ENCODE data around the gene WRAP73. TPM values are rescaled to one million over a fixed set of nuclear protein-coding genes. Genes with fewer than 3 reads are reported as not detected.

The WRAP73 gene
- total RNA-seq, 4 donors from 2014 or later, result 12.5 to 20.6 (median 15.3) TPM

- TF ChIP-seq POLR2A (IDR thresholded peaks at IDR 0.05) (no peak), CTCF (IDR thresholded peaks at IDR 0.05) (no peak)
- 84% methylated on average over 24 of the region's 29 CpGs for WGBS, 2 donors
- H3K4me3 ChIP-seq (ENCODE audit: low read depth, poor library complexity, severe bottlenecking), result no peak overlapping the region
- DNase-seq (ENCODE audit: low spot score in 2 of 2), result no peak
- intact Hi-C loops (cut with DNase I; ENCODE audit: low total_unique reads), result no loop called here
Observed at GRCh38 chr1:3596663-3597598, 53.0 kb downstream of the WRAP73 start.

GRCh38 chr1:3595949-3596348 lies 54.0 kb downstream of the WRAP73 start:
- intact Hi-C loops (cut with DNase I; ENCODE audit: low total_unique reads), result no loop called here
- DNase-seq (ENCODE audit: low spot score in 2 of 2), result no peak
- TF ChIP-seq CTCF (IDR thresholded peaks at IDR 0.05) (no peak), POLR2A (IDR thresholded peaks at IDR 0.05) (no peak)
- no peak overlapping the region for H3K4me3 ChIP-seq (ENCODE audit: low read depth, poor library complexity, severe bottlenecking)
- WGBS, 2 donors, result 92 to 93% methylated on average over 4 to 7 of the region's 7 CpGs

GRCh38 chr1:3594706-3595377 lies 55.1 kb downstream of the WRAP73 start:
- no peak overlapping the region for H3K4me3 ChIP-seq (ENCODE audit: low read depth, poor library complexity, severe bottlenecking)
- WGBS, 2 donors, result 65 to 69% methylated on average over 26 of the region's 31 CpGs
- TF ChIP-seq POLR2A (IDR thresholded peaks at IDR 0.05), result no peak
- no peak for TF ChIP-seq CTCF (IDR thresholded peaks at IDR 0.05)
- no peak for DNase-seq (ENCODE audit: low spot score in 2 of 2)
- intact Hi-C loops (cut with DNase I; ENCODE audit: low total_unique reads), result no loop called here

- DNase-seq (ENCODE audit: low spot score in 2 of 2), result no peak
- no peak for TF ChIP-seq POLR2A (IDR thresholded peaks at IDR 0.05)
- TF ChIP-seq CTCF (IDR thresholded peaks at IDR 0.05), result no peak
- 76 to 90% methylated on average over 8 to 10 of the region's 10 CpGs for WGBS, 2 donors
- H3K4me3 ChIP-seq (ENCODE audit: low read depth, poor library complexity, severe bottlenecking), result no peak overlapping the region
- intact Hi-C loops (cut with DNase I; ENCODE audit: low total_unique reads), result no loop called here
Observed at GRCh38 chr1:3593745-3594144, 56.2 kb downstream of the WRAP73 start.

- H3K4me3 ChIP-seq (ENCODE audit: low read depth, poor library complexity, severe bottlenecking), result no peak overlapping the region
- 85 to 88% methylated on average over 15 to 17 of the region's 17 CpGs for WGBS, 2 donors
- intact Hi-C loops (cut with DNase I; ENCODE audit: low total_unique reads), result no loop called here
- DNase-seq (ENCODE audit: low spot score in 2 of 2), result no peak
- TF ChIP-seq POLR2A (IDR thresholded peaks at IDR 0.05) (no peak), CTCF (IDR thresholded peaks at IDR 0.05) (no peak)
Observed at GRCh38 chr1:3593334-3593733, 56.6 kb downstream of the WRAP73 start.
